MCF 10A (cell line): ENCODE measurements around the gene HAPLN2. TPM values are rescaled to one million over a fixed set of nuclear protein-coding genes. Genes with fewer than 3 reads are reported as not detected.

Source experiments
- BruUV-seq: library from RNA; stranded (reverse); fragments of 400-500 nt; replicated peaks from 2 replicates; lab custom pipeline; 2021; lab: Mats Ljungman, UMichigan
- CTCF ChIA-PET: fragments of 300-600 bp; sonication (Branson Sonifier 250); formaldehyde crosslinking; extraction: SDS; loops from one replicate; lab custom pipeline; 2021; ENCODE audit warnings: antibody characterized with exemption, inconsistent platforms; lab: Yijun Ruan, JAX
- POLR2A ChIA-PET: fragments of 300-600, 350-650 bp; sonication (Branson Sonifier 250); formaldehyde crosslinking; extraction: SDS; loops from one replicate; lab custom pipeline; 2020; ENCODE audit warnings: antibody characterized with exemption, inconsistent platforms; lab: Yijun Ruan, JAX
- DNase-seq: peaks from one replicate; pipeline ENCODE4 v3.0.0-alpha.2; 2018; ENCODE audit not compliant: unreplicated experiment
- H3K27ac Mint-ChIP-seq: one replicate; pipeline ENCODE4 v1.8.0; 2022; ENCODE audit warnings: mild to moderate bottlenecking, low read depth, mixed read lengths; ENCODE audit not compliant: unreplicated experiment
- H3K27me3 Mint-ChIP-seq: one replicate; pipeline ENCODE4 v1.8.0; 2022; ENCODE audit warnings: mixed read lengths; ENCODE audit not compliant: insufficient read depth, unreplicated experiment
- H3K36me3 Mint-ChIP-seq: one replicate; pipeline ENCODE4 v1.8.0; 2022; ENCODE audit warnings: mild to moderate bottlenecking, moderate library complexity, mixed read lengths; ENCODE audit not compliant: insufficient read depth, unreplicated experiment
- H3K4me1 Mint-ChIP-seq: one replicate; pipeline ENCODE4 v1.8.0; 2022; ENCODE audit warnings: mixed read lengths; ENCODE audit not compliant: insufficient read depth, unreplicated experiment
- H3K4me3 Mint-ChIP-seq: one replicate; pipeline ENCODE4 v1.8.0; 2022; ENCODE audit warnings: mild to moderate bottlenecking, moderate library complexity, mixed read lengths; ENCODE audit not compliant: unreplicated experiment
- H3K9me3 Mint-ChIP-seq: one replicate; pipeline ENCODE4 v1.8.0; 2022; ENCODE audit warnings: mixed read lengths; ENCODE audit not compliant: unreplicated experiment
- CTCF ChIP-seq: fragments of 200-600 bp; IDR thresholded peaks from one replicate; pipeline ENCODE4 v1.8.0; 2022; ENCODE audit warnings: antibody characterized with exemption, mild to moderate bottlenecking; ENCODE audit not compliant: unreplicated experiment
- intact Hi-C: fragments of 100-400 bp; cut with micrococcal nuclease; formaldehyde crosslinking; loops from 2 replicates; pipeline ENCODE4 v1.14.1; 2022
- total RNA-seq: library from RNA; stranded (reverse); gene quantifications from 2 replicates; pipeline ENCODE4 v1.2.3, GENCODE V29; 2022

HAPLN2 gene
- total RNA-seq, 1 experiment from 2014 or later: not detected

DNA sequence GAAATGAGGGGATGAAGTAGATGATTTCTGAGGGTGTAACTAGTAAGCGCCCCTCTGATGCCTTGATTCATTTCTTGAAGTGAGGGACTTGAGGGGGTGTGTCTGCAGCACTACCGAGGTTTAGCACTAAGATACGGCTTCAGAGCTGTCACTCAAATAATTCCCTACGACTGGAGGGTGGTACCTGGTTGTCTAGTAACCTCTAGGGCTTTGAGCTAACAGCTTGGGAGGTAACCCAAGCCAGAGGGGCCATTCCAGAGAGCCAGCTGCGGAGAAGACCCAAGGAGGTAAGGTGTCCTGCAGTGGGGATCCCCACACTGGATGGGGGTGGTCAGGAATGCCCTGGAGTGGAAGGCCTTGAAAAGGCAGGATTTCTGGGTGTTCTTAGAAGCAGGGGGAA, 39.7 kb upstream of the HAPLN2 start, which contains the start of gene TTC24:
TTC24 (plus strand) TSS at position 252 of the 400 bp plus-strand sequence. CDS start 1,642 bp downstream, outside the sequence.
- CTCF ChIA-PET: interaction anchor here (0.6 to 2.1 kb wide), 10 partner anchors 13 to 448 kb away, joined by 3 to 6 read pairs (median 3); partner anchors contain the start of gene NAXE
- DNase-seq: no peak
- POLR2A ChIA-PET: interaction anchor here (0.6 to 3.8 kb wide), 3 partner anchors 12 to 108 kb away, joined by 3 to 25 read pairs (median 3); partner anchors contain the start of gene NAXE
- no TSS peak for BruUV-seq
- H3K36me3 Mint-ChIP-seq: no peaks in the 10 kb centered on the region
- H3K4me1 Mint-ChIP-seq: peaks cover 6% of the 10 kb centered on the region
- peaks cover 11% of the 10 kb centered on the region for H3K27me3 Mint-ChIP-seq
- no peak for TF ChIP-seq CTCF
- no peak within 1 kb of the TSS for H3K4me3 Mint-ChIP-seq
- intact Hi-C loops: no loop called here
- no peaks in the 10 kb centered on the region for H3K9me3 Mint-ChIP-seq
- H3K27ac Mint-ChIP-seq: no peak within 1 kb of the TSS

GRCh38 chr1:156581661-156582387, 37.4 kb upstream of the HAPLN2 start:
- CTCF ChIA-PET: interaction anchor here (0.6 to 2.8 kb wide), 21 partner anchors 11 to 1752 kb away, joined by 3 to 18 read pairs (median 4); partner anchors contain the start of gene GPATCH4
- H3K9me3 Mint-ChIP-seq: no peaks in the 10 kb centered on the region

DNA sequence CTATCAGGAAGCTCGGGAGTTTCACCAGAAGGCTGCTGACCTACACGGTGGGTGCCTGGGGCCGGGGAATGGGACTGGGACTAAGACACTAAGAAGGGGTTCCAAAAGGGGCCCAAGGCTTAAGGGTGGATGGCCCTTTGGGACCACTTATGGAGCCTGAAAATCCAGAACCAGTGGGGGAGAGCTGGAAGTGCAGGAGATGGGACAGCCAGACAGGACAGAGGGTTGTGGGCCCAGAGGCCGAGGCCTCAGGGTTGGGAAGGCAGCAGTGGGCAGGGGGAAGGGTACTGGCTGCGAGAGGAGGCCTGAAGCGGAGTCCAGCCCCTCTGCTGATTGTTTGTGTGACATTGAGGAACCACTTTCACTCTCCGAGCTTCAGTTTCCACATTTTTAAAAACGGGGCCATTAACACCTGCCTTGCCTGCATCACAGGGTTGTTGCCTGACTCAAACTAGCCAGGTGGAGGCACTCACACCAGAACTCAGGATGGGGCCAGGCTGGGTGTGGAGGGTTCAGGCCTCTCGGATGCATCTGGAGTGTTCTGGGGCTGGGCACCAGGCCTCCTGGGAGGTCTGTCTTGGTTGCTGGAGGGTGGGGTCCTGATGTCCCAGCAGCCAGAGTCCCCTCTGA, 36.7 kb upstream of the HAPLN2 start:
- Mint-ChIP-seq H3K4me3 (no peak overlapping the region), H3K27ac (no peak overlapping the region), H3K36me3 (no peaks in the 10 kb centered on the region), H3K9me3 (no peaks in the 10 kb centered on the region), H3K27me3 (no peaks in the 10 kb centered on the region), H3K4me1 (peaks cover 6% of the 10 kb centered on the region)
- intact Hi-C loops: no loop called here
- ChIA-PET CTCF (interaction anchor here (0.6 to 2.8 kb wide), 13 partner anchors 10 to 1751 kb away, joined by 3 to 18 read pairs (median 5); partner anchors contain the start of gene NAXE), POLR2A (interaction anchor here (0.6 to 3.8 kb wide), 4 partner anchors 9 to 81 kb away, joined by 3 to 25 read pairs (median 5); partner anchors contain the start of genes GPATCH4 and NAXE)
- no TSS peak for BruUV-seq
- no peak for DNase-seq
- TF ChIP-seq CTCF: no peak

More at GRCh38 chr1:156581661-156582387, 37.4 kb upstream of the HAPLN2 start:
- BruUV-seq: no TSS peak
- Mint-ChIP-seq H3K36me3 (no peaks in the 10 kb centered on the region), H3K4me3 (no peak overlapping the region), H3K27ac (no peak overlapping the region), H3K4me1 (peaks cover 6% of the 10 kb centered on the region), H3K27me3 (no peaks in the 10 kb centered on the region)
- TF ChIP-seq CTCF: no peak
- POLR2A ChIA-PET: interaction anchor here (0.6 to 3.8 kb wide), 3 partner anchors 10 to 38 kb away, joined by 3 to 25 read pairs (median 7); partner anchors contain the start of genes GPATCH4 and NAXE
- intact Hi-C loops: no loop called here
- no peak for DNase-seq
